ENCODE results near the gene SS18L1.

Gene SS18L1

DNA sequence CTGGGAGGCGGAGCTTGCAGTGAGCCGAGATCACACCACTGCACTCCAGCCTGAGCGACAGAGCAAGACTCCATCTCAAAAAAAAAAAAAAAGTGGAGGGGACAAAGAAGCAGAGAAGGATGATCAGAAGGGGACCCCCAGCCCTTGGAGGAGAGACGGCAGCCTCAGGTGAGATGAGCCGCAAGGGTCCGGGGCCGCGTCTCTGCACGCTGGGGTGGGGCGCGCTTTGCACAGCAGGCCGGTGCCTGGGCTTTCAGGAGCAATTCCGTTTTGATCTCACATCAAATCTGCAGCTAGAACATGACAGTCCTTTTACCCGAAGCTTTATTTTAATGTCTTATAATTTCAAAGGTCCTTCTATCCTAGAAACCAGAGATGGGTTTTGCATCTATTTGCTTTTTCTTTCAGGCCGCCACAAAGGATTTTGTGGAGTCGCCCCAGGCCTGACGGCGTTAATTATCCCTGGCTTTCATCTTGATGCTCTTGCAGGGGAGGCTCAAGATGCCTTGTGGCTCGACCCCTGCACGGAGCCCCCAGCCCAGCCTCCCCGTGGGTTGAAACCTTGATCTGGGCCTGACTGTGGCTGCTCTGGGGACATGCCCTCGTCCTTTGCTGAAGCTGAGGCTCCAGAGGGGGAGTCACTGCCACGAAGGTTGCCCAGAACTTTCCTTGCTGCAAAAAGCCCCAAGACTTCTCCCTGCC lies 59.3 kb downstream of the SS18L1 start:
- no peaks in the 10 kb centered on the region for H3K27me3 ChIP-seq (ENCODE audit: low read depth, low read length)
- H3K36me3 ChIP-seq (ENCODE audit: control insufficient read depth in 1 of 2, insufficient read depth in 2 of 2, low read length in 2 of 2) = peaks cover 22 to 51% of the 10 kb centered on the region in 2 donors

DNA sequence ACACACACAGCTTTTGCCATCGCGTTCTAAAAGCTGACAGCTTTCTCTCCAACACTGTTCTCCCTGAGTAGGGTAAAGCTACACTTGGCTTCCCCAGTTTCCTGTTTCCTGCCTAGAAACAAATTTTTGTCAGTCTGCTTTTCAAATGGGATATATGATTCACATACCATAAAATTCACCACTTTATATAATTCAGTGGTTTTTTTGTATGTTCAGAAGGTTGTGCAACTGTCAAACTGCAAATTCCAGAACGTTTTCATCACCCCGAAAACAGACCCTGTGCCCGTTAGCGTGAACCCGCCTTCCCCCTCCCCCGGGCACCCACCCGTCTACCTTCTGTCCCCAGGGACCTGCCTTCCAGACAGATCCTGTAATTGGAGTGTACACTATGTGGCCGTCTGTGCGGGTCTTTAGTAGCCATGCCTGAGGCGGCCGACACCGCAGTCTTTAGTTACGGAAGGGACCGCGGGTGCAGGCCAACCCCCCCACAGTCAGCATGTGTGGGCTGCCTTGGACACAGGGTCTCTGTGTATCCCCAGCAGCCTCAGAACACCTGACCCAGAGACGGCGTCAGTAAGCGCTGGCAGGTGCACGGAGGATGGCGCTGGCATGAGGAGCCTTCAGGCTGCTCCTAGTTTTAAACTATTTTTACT lies 59.9 kb downstream of the SS18L1 start:
- Histone ChIP-seq H3K9me3 (ENCODE audit: control insufficient read depth in 1 of 2, low read length in 2 of 2) (no peaks in the 10 kb centered on the region), H3K36me3 (ENCODE audit: control insufficient read depth in 1 of 2, insufficient read depth in 2 of 2, low read length in 2 of 2) (peaks cover 15 to 44% of the 10 kb centered on the region in 2 donors), H3K27me3 (ENCODE audit: low read depth, low read length) (peaks cover under 1% of the 10 kb centered on the region), H3K27ac (ENCODE audit: low read length) (no peak overlapping the region), H3K4me1 (ENCODE audit: control insufficient read depth in 1 of 2, insufficient read depth in 2 of 2, low read length in 2 of 2) (no peaks in the 10 kb centered on the region), H3K4me3 (ENCODE audit: low read depth in 1 of 2, low read length in 2 of 2) (no peak overlapping the region)

More for the DNA sequence above, 59.3 kb downstream of the SS18L1 start:
- no peak overlapping the region for H3K27ac ChIP-seq (ENCODE audit: low read length)
- no peaks in the 10 kb centered on the region for H3K9me3 ChIP-seq (ENCODE audit: control insufficient read depth in 1 of 2, low read length in 2 of 2)
- no peaks in the 10 kb centered on the region for H3K4me1 ChIP-seq (ENCODE audit: control insufficient read depth in 1 of 2, insufficient read depth in 2 of 2, low read length in 2 of 2)
- H3K4me3 ChIP-seq (ENCODE audit: low read depth in 1 of 2, low read length in 2 of 2) = no peak overlapping the region

DNA sequence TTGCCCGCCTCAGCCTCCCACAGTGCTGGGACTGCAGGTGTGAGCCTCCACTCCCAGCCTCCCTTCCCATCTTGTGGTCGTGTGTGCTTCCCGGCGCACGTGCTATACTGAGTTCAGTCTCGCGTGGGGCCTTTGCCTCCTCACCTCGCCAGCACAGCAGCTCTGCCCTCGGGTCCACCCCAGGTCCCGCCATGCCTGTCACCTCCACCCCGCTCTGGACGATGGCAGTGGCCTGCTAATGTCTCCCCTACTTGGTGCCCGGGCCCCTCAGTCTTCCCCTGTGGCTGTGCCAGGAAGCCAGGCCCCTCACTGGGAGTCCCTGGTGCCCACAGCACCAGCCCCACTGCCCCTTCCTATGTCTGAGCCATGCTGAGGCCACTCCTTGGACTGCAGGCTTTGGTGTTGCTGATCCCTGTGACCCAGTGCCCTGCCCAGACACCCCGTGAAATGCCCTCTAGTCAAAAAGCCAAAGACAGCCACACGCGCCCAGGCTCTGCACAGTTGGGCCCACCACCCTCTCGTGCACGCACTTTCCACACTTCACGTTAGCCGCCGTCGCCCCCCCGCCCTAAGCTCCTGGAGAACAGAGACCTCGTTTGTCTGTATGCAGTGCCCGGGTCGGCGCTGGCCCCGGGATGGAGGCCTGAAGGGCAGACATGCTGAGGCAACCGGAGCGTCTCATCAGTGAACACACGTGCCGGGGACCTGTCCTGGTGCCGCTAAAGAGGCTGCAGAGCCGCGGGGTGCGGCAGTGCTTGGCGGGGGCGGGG lies 62.2 kb downstream of the SS18L1 start:
- H3K27ac ChIP-seq (ENCODE audit: low read length) = no peak overlapping the region
- peaks cover 5% of the 10 kb centered on the region for H3K27me3 ChIP-seq (ENCODE audit: low read depth, low read length)
- no peaks in the 10 kb centered on the region for H3K9me3 ChIP-seq (ENCODE audit: control insufficient read depth in 1 of 2, low read length in 2 of 2)
- H3K4me1 ChIP-seq (ENCODE audit: control insufficient read depth in 1 of 2, insufficient read depth in 2 of 2, low read length in 2 of 2) = no peaks in the 10 kb centered on the region
- no peak overlapping the region for H3K4me3 ChIP-seq (ENCODE audit: low read depth in 1 of 2, low read length in 2 of 2)
- H3K36me3 ChIP-seq (ENCODE audit: control insufficient read depth in 1 of 2, insufficient read depth in 2 of 2, low read length in 2 of 2) = peaks cover under 1 to 23% of the 10 kb centered on the region in 2 donors

DNA sequence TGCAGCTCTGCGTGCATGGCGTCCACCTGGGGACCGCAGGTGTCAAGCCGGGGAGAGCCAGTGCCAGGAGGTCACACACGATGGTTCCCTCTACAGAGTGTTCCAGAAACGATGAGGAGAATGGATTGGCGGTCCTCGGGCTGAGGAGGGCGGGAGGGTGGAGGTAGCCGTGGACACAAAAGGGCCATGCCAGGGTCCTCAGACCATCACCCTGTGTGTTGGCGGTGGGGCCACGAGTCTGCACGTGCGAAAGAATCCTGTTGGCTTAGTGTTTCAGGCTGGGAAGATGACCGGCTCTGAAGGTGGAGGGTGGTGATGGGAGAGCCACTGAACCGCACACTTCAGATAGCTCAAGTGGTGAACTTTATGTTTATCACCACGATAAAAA lies 62.8 kb downstream of the SS18L1 start:
- Histone ChIP-seq H3K4me1 (ENCODE audit: control insufficient read depth in 1 of 2, insufficient read depth in 2 of 2, low read length in 2 of 2) (no peaks in the 10 kb centered on the region), H3K27me3 (ENCODE audit: low read depth, low read length) (peaks cover 7% of the 10 kb centered on the region), H3K4me3 (ENCODE audit: low read depth in 1 of 2, low read length in 2 of 2) (no peak overlapping the region), H3K27ac (ENCODE audit: low read length) (no peak overlapping the region), H3K36me3 (ENCODE audit: control insufficient read depth in 1 of 2, insufficient read depth in 2 of 2, low read length in 2 of 2) (peaks cover 0 to 17% of the 10 kb centered on the region in 2 donors), H3K9me3 (ENCODE audit: control insufficient read depth in 1 of 2, low read length in 2 of 2) (no peaks in the 10 kb centered on the region)

DNA sequence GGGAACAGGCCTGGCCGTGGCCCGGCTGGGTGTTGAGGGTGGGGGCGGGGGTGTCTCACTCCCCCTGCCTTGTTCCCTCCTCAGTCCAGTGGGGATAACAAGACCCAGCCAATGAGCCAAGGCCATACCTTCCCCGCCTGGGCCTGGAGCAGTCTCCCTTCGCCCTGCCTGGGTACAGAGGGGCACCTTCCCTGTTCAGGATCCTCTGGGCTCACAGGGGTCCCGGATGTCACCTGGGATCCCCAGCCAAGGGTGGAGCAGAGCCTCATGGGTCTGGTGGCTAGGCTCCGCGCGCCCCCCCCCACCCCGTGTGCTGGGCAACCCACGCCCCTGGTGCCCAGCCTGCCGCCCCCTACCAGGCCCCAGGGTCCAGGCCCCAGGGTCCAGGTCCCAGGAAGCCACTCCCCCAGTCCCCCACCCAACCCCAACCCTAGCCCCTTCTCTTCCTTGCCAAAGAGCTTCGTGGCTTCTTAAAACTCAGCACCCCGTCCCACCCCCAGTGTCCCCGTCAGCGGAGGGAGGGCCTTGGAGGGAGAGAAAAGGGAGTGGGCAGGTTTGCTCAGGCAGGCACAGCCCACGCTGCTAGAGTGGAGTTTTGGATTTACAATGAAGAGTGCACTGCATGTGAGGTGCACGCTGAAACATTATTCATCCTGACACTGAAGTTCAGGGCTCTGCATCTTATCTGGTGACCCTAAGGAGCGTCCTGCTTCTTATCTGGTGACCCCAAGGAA lies 64.7 kb downstream of the SS18L1 start:
- Histone ChIP-seq H3K4me3 (ENCODE audit: low read depth in 1 of 2, low read length in 2 of 2) (no peak overlapping the region), H3K4me1 (ENCODE audit: control insufficient read depth in 1 of 2, insufficient read depth in 2 of 2, low read length in 2 of 2) (no peaks in the 10 kb centered on the region), H3K27ac (ENCODE audit: low read length) (no peak overlapping the region), H3K9me3 (ENCODE audit: control insufficient read depth in 1 of 2, low read length in 2 of 2) (no peaks in the 10 kb centered on the region), H3K27me3 (ENCODE audit: low read depth, low read length) (peaks cover 14% of the 10 kb centered on the region), H3K36me3 (ENCODE audit: control insufficient read depth in 1 of 2, insufficient read depth in 2 of 2, low read length in 2 of 2) (peaks cover 0 to 6% of the 10 kb centered on the region in 2 donors)

DNA sequence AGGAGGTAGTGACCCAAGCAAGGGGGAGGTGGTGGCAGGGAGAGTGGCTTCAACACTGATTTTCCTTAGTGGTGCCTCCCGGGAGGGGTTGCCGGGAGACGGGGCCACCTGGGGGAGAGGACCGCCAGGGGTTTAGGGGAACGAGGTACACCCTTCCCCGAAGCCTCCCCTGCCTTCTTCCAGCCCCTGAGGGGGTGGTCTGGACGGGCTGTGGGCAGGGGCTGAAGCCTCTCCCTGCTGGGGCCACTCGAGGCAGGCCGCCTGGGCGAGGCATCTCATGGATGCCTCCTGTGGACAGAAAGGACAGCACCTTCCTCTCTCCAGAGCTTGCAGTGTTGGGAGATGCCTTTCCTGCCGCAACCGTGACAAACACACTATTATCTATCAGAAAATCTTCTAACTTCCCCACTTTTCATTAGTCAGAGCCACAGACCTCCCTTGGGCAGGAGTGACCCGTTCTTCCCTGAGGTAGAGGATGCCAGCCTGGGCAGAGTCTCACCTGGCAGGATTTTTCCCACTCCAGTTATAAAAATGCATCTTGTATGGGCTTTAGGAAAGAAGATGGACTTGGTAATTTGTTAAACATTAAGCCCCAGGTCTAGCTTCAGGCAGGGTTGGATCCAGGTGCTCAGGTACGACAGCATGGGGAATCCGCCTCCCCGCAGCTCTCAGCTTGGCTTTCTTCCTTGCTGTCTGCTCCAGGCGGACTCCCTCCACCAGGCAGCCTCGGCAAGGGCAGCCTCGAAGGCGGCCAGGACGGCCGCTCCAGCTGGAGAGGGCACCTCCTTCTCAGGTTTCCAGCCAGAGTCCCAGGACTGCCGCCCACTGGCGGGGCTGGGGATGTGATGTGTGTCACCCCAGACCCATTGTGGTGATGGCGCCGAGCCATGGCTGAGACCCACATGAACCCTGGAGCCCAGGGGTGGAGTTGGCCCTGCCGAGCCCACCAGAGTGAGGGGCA lies 65.5 kb downstream of the SS18L1 start:
- Histone ChIP-seq H3K27me3 (ENCODE audit: low read depth, low read length) (peaks cover 14% of the 10 kb centered on the region), H3K4me1 (ENCODE audit: control insufficient read depth in 1 of 2, insufficient read depth in 2 of 2, low read length in 2 of 2) (no peaks in the 10 kb centered on the region), H3K27ac (ENCODE audit: low read length) (no peak overlapping the region), H3K4me3 (ENCODE audit: low read depth in 1 of 2, low read length in 2 of 2) (no peak overlapping the region), H3K9me3 (ENCODE audit: control insufficient read depth in 1 of 2, low read length in 2 of 2) (no peaks in the 10 kb centered on the region), H3K36me3 (ENCODE audit: control insufficient read depth in 1 of 2, insufficient read depth in 2 of 2, low read length in 2 of 2) (no peaks in the 10 kb centered on the region)

DNA sequence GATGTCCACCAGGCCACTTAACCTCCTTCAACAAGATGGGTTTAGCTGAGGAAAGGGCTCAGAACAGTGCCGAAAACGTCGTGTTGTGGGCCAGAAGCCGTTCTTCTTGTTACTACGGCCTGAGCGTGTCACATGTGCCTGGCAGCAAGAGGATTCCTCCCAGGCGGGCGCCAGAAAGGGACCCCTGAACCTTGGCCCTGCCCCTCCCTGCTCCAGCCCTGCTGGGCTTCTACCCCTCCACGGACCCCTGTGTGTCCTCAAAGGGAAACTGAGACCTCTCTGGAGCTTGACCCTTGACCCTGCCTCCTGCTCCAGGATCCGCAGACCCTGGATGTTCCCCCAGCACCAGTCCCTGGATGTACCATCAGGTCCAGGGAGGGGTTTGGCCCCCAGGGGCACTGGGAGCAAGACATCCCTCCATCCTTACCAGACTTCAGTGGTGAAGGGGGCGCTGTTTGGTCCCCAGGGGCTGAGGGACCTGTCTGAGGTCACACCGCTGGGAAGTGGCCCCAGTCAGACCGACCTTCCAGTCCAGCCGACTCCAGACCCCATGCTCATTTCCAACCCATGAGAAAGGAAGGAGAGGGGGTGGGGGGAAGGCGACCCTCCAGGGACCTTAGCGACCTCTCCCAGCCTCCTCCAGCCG lies 66.4 kb downstream of the SS18L1 start:
- H3K4me1 ChIP-seq (ENCODE audit: control insufficient read depth in 1 of 2, insufficient read depth in 2 of 2, low read length in 2 of 2) = no peaks in the 10 kb centered on the region
- H3K4me3 ChIP-seq (ENCODE audit: low read depth in 1 of 2, low read length in 2 of 2) = no peak overlapping the region
- H3K36me3 ChIP-seq (ENCODE audit: control insufficient read depth in 1 of 2, insufficient read depth in 2 of 2, low read length in 2 of 2) = no peaks in the 10 kb centered on the region
- H3K9me3 ChIP-seq (ENCODE audit: control insufficient read depth in 1 of 2, low read length in 2 of 2) = no peaks in the 10 kb centered on the region
- H3K27ac ChIP-seq (ENCODE audit: low read length) = no peak overlapping the region
- peaks cover 17% of the 10 kb centered on the region for H3K27me3 ChIP-seq (ENCODE audit: low read depth, low read length)

DNA sequence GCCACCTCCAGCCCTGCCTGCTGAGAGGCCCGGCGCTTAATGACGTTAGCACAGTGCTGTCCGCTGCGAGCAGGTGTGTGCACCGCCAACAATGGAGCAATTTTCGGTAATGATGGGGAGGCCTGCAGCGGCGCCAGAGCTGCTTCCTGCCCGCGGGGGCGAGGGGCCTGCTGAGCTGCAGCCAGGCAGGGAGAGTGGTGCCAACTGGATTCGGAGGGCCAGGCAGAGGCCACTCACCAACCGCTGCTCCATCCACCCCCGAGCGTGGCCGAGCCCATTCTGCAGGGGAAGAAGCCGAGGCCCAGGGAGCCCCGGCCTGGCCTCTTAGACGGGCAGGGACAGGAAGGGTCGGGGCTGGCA lies 66.9 kb downstream of the SS18L1 start:
- peaks cover 17% of the 10 kb centered on the region for H3K27me3 ChIP-seq (ENCODE audit: low read depth, low read length)
- H3K4me1 ChIP-seq (ENCODE audit: control insufficient read depth in 1 of 2, insufficient read depth in 2 of 2, low read length in 2 of 2) = no peaks in the 10 kb centered on the region

DNA sequence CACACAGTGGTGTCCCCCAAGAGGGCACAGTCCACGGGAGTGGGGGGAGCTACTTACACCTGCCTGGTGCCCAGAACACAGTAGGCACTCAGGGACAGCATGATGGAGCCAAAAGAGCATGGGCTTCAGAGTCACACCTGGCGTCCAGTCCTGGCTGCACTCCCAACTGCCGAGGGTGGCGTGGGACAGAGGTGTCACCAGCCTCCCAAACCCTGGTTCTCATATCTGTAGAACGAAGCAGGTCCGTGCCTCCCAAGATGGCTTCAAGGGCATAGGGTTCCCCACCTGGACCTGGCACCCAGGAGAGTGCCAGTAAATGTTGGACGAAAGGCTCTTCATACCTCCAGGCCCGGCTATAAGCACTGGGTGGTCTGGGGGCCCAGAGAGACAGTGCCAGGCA lies 67.6 kb downstream of the SS18L1 start:
- no peaks in the 10 kb centered on the region for H3K4me1 ChIP-seq (ENCODE audit: control insufficient read depth in 1 of 2, insufficient read depth in 2 of 2, low read length in 2 of 2)
- H3K27ac ChIP-seq (ENCODE audit: low read length) = no peak overlapping the region
- H3K4me3 ChIP-seq (ENCODE audit: low read depth in 1 of 2, low read length in 2 of 2) = no peak overlapping the region
- H3K27me3 ChIP-seq (ENCODE audit: low read depth, low read length) = peaks cover 17% of the 10 kb centered on the region
- no peaks in the 10 kb centered on the region for H3K36me3 ChIP-seq (ENCODE audit: control insufficient read depth in 1 of 2, insufficient read depth in 2 of 2, low read length in 2 of 2)
- H3K9me3 ChIP-seq (ENCODE audit: control insufficient read depth in 1 of 2, low read length in 2 of 2) = no peaks in the 10 kb centered on the region

More for the DNA sequence above, 66.9 kb downstream of the SS18L1 start:
- Histone ChIP-seq H3K9me3 (ENCODE audit: control insufficient read depth in 1 of 2, low read length in 2 of 2) (no peaks in the 10 kb centered on the region), H3K4me3 (ENCODE audit: low read depth in 1 of 2, low read length in 2 of 2) (no peak overlapping the region), H3K27ac (ENCODE audit: low read length) (no peak overlapping the region), H3K36me3 (ENCODE audit: control insufficient read depth in 1 of 2, insufficient read depth in 2 of 2, low read length in 2 of 2) (no peaks in the 10 kb centered on the region)

DNA sequence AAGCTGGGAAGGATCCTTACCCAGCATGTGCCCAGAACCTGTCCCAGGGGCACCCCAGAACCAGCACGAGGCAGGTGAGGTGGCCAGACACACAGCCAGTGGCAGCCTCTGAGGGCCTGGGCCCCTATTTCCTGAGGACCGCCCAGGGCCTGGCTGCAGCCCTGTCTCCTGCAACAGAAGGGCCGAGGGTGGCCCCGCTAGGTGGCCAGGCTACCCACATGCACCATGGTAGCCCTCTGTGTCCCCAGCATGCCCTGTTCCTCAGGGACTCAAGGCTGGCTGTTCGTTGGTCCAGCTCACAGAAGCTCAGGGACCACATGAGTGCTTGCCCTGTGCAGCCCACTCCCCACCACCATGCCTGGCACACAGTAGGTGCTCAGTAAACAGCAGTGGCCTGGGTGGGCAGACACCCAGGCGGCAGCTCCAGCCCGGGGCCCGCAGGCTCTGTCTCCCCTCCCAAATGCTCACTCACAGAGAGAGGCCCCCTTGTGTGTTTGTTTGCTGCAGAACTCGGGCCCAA lies 68.3 kb downstream of the SS18L1 start:
- no peak overlapping the region for H3K27ac ChIP-seq (ENCODE audit: low read length)
- no peak overlapping the region for H3K4me3 ChIP-seq (ENCODE audit: low read depth in 1 of 2, low read length in 2 of 2)
- H3K27me3 ChIP-seq (ENCODE audit: low read depth, low read length) = peaks cover 17% of the 10 kb centered on the region
- no peaks in the 10 kb centered on the region for H3K36me3 ChIP-seq (ENCODE audit: control insufficient read depth in 1 of 2, insufficient read depth in 2 of 2, low read length in 2 of 2)
- no peaks in the 10 kb centered on the region for H3K9me3 ChIP-seq (ENCODE audit: control insufficient read depth in 1 of 2, low read length in 2 of 2)
- no peaks in the 10 kb centered on the region for H3K4me1 ChIP-seq (ENCODE audit: control insufficient read depth in 1 of 2, insufficient read depth in 2 of 2, low read length in 2 of 2)
